ENCODE results near the gene UVRAG. TPM values are rescaled to one million over a fixed set of nuclear protein-coding genes. Genes with fewer than 3 reads are reported as not detected.

Gene UVRAG
- polyA plus RNA-seq, 2 donors = 3.1 to 3.8 TPM

DNA sequence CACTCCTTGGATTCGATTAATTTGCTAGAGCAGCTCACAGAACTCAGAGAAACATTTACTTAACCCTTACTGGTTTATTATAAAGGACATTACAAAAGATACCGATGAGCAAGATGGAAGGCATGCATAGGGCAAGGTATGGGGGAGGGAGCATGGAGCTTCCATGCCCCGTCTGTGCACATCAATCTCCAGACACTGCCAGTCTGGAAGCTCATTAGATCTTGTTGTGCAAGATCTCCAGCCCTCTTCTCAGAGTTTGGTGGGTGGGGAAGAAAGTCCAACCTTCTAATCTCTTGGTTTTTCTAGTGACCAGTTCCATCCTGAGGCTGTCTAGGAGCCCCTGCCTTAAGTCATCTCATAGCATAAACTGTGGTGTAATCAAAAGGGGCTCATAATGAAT lies 190.7 kb downstream of the UVRAG start:
- no peak overlapping the region for H3K4me3 ChIP-seq (ENCODE audit: low read depth in 1 of 2, low read length in 2 of 2)
- 96 to 97% methylated on average over 3 of the region's 3 CpGs for WGBS, 2 donors
- no peaks in the 10 kb centered on the region for H3K27me3 ChIP-seq (ENCODE audit: control insufficient read depth in 1 of 2, insufficient read depth in 2 of 2, low read length in 2 of 2)
- no peaks in the 10 kb centered on the region for H3K9me3 ChIP-seq (ENCODE audit: control insufficient read depth in 2 of 2, insufficient read depth in 1 of 2, low read depth in 1 of 2, low read length in 1 of 2)
- no peak overlapping the region for H3K27ac ChIP-seq (ENCODE audit: low read depth in 2 of 2, low read length in 1 of 2)
- H3K36me3 ChIP-seq (ENCODE audit: control insufficient read depth in 2 of 2, insufficient read depth in 2 of 2, low read length in 1 of 2) = peaks cover 0 to 5% of the 10 kb centered on the region in 2 donors
- no peaks in the 10 kb centered on the region for H3K4me1 ChIP-seq (ENCODE audit: control insufficient read depth in 2 of 2, insufficient read depth in 2 of 2, low read length in 1 of 2)

DNA sequence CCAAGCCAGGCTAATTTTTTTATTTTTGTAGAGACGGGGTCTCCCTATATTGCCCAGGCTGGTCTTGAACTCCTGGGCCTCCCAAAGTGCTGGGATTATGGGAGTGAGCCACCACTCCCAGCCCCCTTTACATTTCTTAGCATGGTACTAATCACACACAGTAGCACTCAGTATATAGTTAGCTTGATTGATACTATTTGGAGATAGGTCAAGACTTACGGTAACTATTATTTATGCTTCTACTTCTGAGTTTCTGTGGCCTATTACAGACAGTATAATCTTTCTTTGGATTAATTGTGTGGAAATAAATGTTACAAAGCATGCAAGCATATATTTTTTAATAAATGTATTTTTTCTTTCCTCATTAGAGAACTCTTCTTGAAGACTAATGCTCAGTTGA lies 192.2 kb downstream of the UVRAG start:
- H3K27me3 ChIP-seq (ENCODE audit: control insufficient read depth in 1 of 2, insufficient read depth in 2 of 2, low read length in 2 of 2) = no peaks in the 10 kb centered on the region
- no peaks in the 10 kb centered on the region for H3K9me3 ChIP-seq (ENCODE audit: control insufficient read depth in 2 of 2, insufficient read depth in 1 of 2, low read depth in 1 of 2, low read length in 1 of 2)
- H3K27ac ChIP-seq (ENCODE audit: low read depth in 2 of 2, low read length in 1 of 2) = no peak overlapping the region
- peaks cover 0 to 5% of the 10 kb centered on the region in 2 donors for H3K36me3 ChIP-seq (ENCODE audit: control insufficient read depth in 2 of 2, insufficient read depth in 2 of 2, low read length in 1 of 2)
- WGBS, 2 donors = 95 to 99% methylated on average over 2 of the region's 2 CpGs
- H3K4me3 ChIP-seq (ENCODE audit: low read depth in 1 of 2, low read length in 2 of 2) = no peak overlapping the region
- H3K4me1 ChIP-seq (ENCODE audit: control insufficient read depth in 2 of 2, insufficient read depth in 2 of 2, low read length in 1 of 2) = no peaks in the 10 kb centered on the region

DNA sequence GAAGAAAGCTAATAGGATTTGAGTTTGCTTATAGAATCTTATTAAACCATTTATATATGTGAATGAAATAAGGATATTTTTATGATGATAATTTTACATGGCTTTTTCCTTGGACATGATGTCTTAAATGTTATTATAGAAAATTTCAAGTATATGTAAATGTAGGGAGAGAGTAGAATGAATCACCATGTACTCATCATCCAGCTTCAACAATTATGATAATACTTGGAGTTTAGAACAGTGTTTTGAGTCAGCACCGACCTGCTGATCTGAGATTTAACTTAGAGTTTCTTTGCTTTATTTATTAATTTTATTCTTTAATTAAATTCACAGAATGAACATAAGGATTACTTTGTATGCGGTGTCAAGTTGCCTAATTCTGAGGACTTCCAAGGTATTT lies 193.5 kb downstream of the UVRAG start:
- H3K4me1 ChIP-seq (ENCODE audit: control insufficient read depth in 2 of 2, insufficient read depth in 2 of 2, low read length in 1 of 2) = no peaks in the 10 kb centered on the region
- H3K27ac ChIP-seq (ENCODE audit: low read depth in 2 of 2, low read length in 1 of 2) = no peak overlapping the region
- no peaks in the 10 kb centered on the region for H3K9me3 ChIP-seq (ENCODE audit: control insufficient read depth in 2 of 2, insufficient read depth in 1 of 2, low read depth in 1 of 2, low read length in 1 of 2)
- 86 to 89% methylated on average over 2 of the region's 2 CpGs for WGBS, 2 donors
- H3K36me3 ChIP-seq (ENCODE audit: control insufficient read depth in 2 of 2, insufficient read depth in 2 of 2, low read length in 1 of 2) = peaks cover 0 to 5% of the 10 kb centered on the region in 2 donors
- no peak overlapping the region for H3K4me3 ChIP-seq (ENCODE audit: low read depth in 1 of 2, low read length in 2 of 2)
- H3K27me3 ChIP-seq (ENCODE audit: control insufficient read depth in 1 of 2, insufficient read depth in 2 of 2, low read length in 2 of 2) = no peaks in the 10 kb centered on the region

DNA sequence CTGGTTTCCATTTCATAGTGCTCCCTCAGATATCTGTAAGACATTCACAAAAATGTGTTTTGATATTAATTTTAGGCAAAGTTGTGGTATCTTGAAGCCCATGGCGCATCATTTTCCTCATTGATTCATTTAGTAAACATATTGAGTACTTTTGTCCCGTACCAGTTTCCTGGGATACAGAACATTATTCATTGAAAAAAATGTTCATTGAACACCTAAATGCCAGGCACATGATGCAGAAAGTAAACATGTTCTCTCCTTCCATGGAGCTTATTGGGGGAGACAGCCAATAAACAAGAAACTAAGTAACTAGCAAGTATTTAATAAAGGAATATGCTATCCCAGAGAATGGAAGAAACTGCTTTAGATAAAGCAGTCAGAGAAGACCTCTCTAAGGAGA lies 195.0 kb downstream of the UVRAG start:
- no peaks in the 10 kb centered on the region for H3K4me1 ChIP-seq (ENCODE audit: control insufficient read depth in 2 of 2, insufficient read depth in 2 of 2, low read length in 1 of 2)
- WGBS, 2 donors = 96 to 98% methylated on average over 2 of the region's 2 CpGs
- H3K4me3 ChIP-seq (ENCODE audit: low read depth in 1 of 2, low read length in 2 of 2) = no peak overlapping the region
- no peaks in the 10 kb centered on the region for H3K9me3 ChIP-seq (ENCODE audit: control insufficient read depth in 2 of 2, insufficient read depth in 1 of 2, low read depth in 1 of 2, low read length in 1 of 2)
- no peaks in the 10 kb centered on the region for H3K36me3 ChIP-seq (ENCODE audit: control insufficient read depth in 2 of 2, insufficient read depth in 2 of 2, low read length in 1 of 2)
- no peak overlapping the region for H3K27ac ChIP-seq (ENCODE audit: low read depth in 2 of 2, low read length in 1 of 2)
- no peaks in the 10 kb centered on the region for H3K27me3 ChIP-seq (ENCODE audit: control insufficient read depth in 1 of 2, insufficient read depth in 2 of 2, low read length in 2 of 2)

DNA sequence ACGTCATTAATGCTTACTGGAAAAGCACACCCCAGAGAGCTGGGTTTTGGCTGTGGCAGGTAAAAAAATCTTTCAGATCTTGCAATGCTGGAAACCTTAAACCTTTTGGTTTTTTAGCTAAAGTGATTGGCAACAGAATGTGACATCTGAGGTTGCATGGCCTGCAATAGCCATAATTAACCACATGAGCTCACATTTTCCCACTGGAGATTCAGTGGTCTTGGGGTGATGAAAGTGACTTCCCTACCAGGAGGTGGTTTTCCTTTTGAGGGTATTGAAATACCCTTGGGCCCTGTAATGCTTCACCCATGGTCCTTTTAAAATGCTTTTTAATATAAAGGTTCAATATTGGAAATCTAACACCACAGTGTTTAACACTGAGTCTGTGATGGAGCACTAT lies 198.5 kb downstream of the UVRAG start:
- H3K4me3 ChIP-seq (ENCODE audit: low read depth in 1 of 2, low read length in 2 of 2) = no peak overlapping the region
- no peaks in the 10 kb centered on the region for H3K9me3 ChIP-seq (ENCODE audit: control insufficient read depth in 2 of 2, insufficient read depth in 1 of 2, low read depth in 1 of 2, low read length in 1 of 2)
- no peaks in the 10 kb centered on the region for H3K27me3 ChIP-seq (ENCODE audit: control insufficient read depth in 1 of 2, insufficient read depth in 2 of 2, low read length in 2 of 2)
- no peaks in the 10 kb centered on the region for H3K4me1 ChIP-seq (ENCODE audit: control insufficient read depth in 2 of 2, insufficient read depth in 2 of 2, low read length in 1 of 2)
- WGBS, 2 donors = 91 to 100% methylated on average over 1 of the region's 1 CpG
- H3K36me3 ChIP-seq (ENCODE audit: control insufficient read depth in 2 of 2, insufficient read depth in 2 of 2, low read length in 1 of 2) = no peaks in the 10 kb centered on the region
- no peak overlapping the region for H3K27ac ChIP-seq (ENCODE audit: low read depth in 2 of 2, low read length in 1 of 2)

DNA sequence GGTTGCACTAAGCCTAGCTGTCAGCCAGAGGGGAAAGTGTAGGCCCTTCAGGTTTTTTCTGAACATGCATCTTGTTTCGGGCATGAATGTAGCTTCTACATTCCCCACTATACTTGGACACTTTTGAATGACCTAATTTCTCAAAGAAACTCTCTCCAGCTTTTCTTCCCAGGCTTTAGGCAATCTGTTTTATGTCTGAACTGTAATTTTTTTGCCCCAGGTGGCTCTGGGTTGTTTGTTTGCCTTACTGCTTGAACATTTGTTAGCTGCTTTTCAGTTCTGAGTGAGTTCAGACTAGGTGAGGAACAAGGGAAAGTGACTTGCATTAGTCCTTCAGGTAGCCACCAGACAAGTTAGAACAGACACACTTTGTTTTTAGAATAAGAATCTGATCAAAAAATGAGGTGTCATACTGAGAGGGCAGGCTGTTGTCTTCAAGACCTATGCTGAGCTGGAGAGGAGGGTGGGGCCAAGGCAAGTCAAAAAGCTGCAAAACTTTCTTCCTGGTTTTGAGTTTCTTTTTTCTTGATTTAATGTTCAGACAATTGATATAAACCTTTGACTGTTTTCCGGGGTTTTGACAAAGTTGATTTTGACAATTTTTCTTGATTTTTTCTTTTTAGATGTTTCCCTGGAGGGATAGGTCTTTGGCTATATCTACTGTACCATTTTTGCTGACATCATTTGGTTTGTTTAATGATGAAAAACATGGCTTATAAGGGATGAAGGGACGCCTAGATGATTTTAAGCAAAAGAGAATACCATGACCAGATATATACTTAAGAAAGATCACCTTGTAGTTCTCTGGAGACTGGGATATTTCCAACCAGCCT lies 208.4 kb downstream of the UVRAG start:
- no peaks in the 10 kb centered on the region for H3K9me3 ChIP-seq (ENCODE audit: control insufficient read depth in 2 of 2, insufficient read depth in 1 of 2, low read depth in 1 of 2, low read length in 1 of 2)
- no peaks in the 10 kb centered on the region for H3K27me3 ChIP-seq (ENCODE audit: control insufficient read depth in 1 of 2, insufficient read depth in 2 of 2, low read length in 2 of 2)
- no peaks in the 10 kb centered on the region for H3K4me1 ChIP-seq (ENCODE audit: control insufficient read depth in 2 of 2, insufficient read depth in 2 of 2, low read length in 1 of 2)
- H3K36me3 ChIP-seq (ENCODE audit: control insufficient read depth in 2 of 2, insufficient read depth in 2 of 2, low read length in 1 of 2) = peaks cover 0 to 5% of the 10 kb centered on the region in 2 donors
- no peak overlapping the region for H3K4me3 ChIP-seq (ENCODE audit: low read depth in 1 of 2, low read length in 2 of 2)
- WGBS, 2 donors = 66 to 79% methylated on average over 3 of the region's 3 CpGs
- H3K27ac ChIP-seq (ENCODE audit: low read depth in 2 of 2, low read length in 1 of 2) = peak overlapping the region; percentile 16 to 29

DNA sequence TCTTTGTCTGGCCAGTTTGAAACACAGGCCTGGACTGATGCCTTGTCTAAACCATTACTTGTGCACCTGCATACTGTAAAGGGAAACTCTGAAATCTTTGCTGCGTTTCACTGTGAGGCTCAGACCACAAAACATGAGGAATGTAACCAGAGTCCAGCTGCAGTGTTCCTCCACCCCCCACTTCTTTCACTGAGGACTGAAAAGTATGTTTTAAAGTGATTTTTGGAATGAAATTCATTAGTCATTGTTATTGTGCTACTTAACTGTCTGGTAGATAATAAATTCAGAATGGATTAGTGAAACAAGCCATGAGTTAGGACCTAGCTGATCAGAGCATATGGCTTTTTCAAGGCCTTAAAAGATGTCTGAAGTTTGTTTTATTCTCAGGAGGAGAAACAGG lies 210.1 kb downstream of the UVRAG start:
- WGBS, 2 donors = 65 to 69% methylated on average over 1 of the region's 1 CpG
- Histone ChIP-seq H3K4me3 (ENCODE audit: low read depth in 1 of 2, low read length in 2 of 2) (no peak overlapping the region), H3K4me1 (ENCODE audit: control insufficient read depth in 2 of 2, insufficient read depth in 2 of 2, low read length in 1 of 2) (no peaks in the 10 kb centered on the region), H3K9me3 (ENCODE audit: control insufficient read depth in 2 of 2, insufficient read depth in 1 of 2, low read depth in 1 of 2, low read length in 1 of 2) (no peaks in the 10 kb centered on the region), H3K36me3 (ENCODE audit: control insufficient read depth in 2 of 2, insufficient read depth in 2 of 2, low read length in 1 of 2) (no peaks in the 10 kb centered on the region), H3K27ac (ENCODE audit: low read depth in 2 of 2, low read length in 1 of 2) (no peak overlapping the region), H3K27me3 (ENCODE audit: control insufficient read depth in 1 of 2, insufficient read depth in 2 of 2, low read length in 2 of 2) (no peaks in the 10 kb centered on the region)

DNA sequence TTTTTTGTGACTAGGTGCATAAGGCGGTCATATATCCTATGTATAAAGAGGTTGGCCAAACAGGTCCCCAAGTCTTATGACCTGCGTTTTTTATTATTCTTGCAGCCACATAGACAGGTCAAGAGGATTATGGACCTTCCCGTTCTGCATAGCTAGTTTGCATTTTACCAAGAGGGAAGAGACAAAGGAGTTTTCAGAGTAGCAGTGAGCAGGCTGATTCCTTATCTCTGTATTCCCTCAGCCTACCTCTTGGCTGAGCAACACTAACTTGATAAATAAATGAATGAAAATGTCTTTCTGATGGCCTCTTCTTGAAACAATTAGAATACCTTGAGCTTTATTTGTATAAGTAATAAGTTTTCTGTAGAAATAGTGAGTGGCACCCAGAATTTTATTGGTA lies 210.8 kb downstream of the UVRAG start:
- H3K4me3 ChIP-seq (ENCODE audit: low read depth in 1 of 2, low read length in 2 of 2) = no peak overlapping the region
- H3K36me3 ChIP-seq (ENCODE audit: control insufficient read depth in 2 of 2, insufficient read depth in 2 of 2, low read length in 1 of 2) = no peaks in the 10 kb centered on the region
- no peak overlapping the region for H3K27ac ChIP-seq (ENCODE audit: low read depth in 2 of 2, low read length in 1 of 2)
- no peaks in the 10 kb centered on the region for H3K9me3 ChIP-seq (ENCODE audit: control insufficient read depth in 2 of 2, insufficient read depth in 1 of 2, low read depth in 1 of 2, low read length in 1 of 2)
- WGBS, 2 donors = 92 to 97% methylated on average over 3 of the region's 3 CpGs
- no peaks in the 10 kb centered on the region for H3K4me1 ChIP-seq (ENCODE audit: control insufficient read depth in 2 of 2, insufficient read depth in 2 of 2, low read length in 1 of 2)
- H3K27me3 ChIP-seq (ENCODE audit: control insufficient read depth in 1 of 2, insufficient read depth in 2 of 2, low read length in 2 of 2) = no peaks in the 10 kb centered on the region

DNA sequence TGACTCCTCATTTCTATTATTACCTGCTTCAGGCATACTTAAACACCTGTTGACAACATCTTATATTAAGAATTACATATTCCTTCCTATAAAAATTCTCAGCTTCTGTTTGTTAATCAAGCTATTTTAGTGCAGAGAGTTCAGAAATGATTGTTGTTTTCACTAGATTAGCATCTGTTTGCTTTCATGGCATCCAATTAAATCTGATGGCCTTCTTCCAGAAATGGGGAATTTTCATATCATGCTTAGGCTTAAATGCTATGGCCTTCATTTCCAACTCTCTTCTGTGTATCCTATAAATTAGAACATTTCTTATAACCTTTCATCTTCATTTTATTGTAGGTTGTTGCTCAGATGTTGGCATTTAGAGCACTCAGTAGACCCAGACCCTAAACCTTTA lies 211.3 kb downstream of the UVRAG start:
- no peaks in the 10 kb centered on the region for H3K4me1 ChIP-seq (ENCODE audit: control insufficient read depth in 2 of 2, insufficient read depth in 2 of 2, low read length in 1 of 2)
- no peaks in the 10 kb centered on the region for H3K9me3 ChIP-seq (ENCODE audit: control insufficient read depth in 2 of 2, insufficient read depth in 1 of 2, low read depth in 1 of 2, low read length in 1 of 2)
- H3K4me3 ChIP-seq (ENCODE audit: low read depth in 1 of 2, low read length in 2 of 2) = no peak overlapping the region
- H3K36me3 ChIP-seq (ENCODE audit: control insufficient read depth in 2 of 2, insufficient read depth in 2 of 2, low read length in 1 of 2) = no peaks in the 10 kb centered on the region
- no peak overlapping the region for H3K27ac ChIP-seq (ENCODE audit: low read depth in 2 of 2, low read length in 1 of 2)
- no peaks in the 10 kb centered on the region for H3K27me3 ChIP-seq (ENCODE audit: control insufficient read depth in 1 of 2, insufficient read depth in 2 of 2, low read length in 2 of 2)

DNA sequence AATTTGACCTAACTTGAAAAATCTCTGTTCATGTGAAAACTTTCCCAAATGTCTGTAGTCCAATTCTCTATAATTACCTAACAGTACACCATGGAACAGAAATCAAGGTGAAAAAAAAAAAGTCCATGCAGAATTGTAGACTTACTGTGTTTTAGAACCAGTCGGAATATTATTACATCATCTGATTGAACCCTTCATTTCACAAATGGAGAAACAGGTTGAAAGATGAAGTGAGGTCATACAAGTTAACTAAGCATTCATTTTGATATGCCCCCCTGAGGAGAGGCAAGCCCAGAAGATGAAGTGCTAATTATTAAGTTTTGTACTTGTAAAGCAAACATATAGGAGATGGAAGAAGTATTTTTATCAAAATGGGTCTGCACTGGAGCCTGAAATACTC lies 211.9 kb downstream of the UVRAG start:
- no peak overlapping the region for H3K27ac ChIP-seq (ENCODE audit: low read depth in 2 of 2, low read length in 1 of 2)
- H3K4me1 ChIP-seq (ENCODE audit: control insufficient read depth in 2 of 2, insufficient read depth in 2 of 2, low read length in 1 of 2) = no peaks in the 10 kb centered on the region
- no peaks in the 10 kb centered on the region for H3K36me3 ChIP-seq (ENCODE audit: control insufficient read depth in 2 of 2, insufficient read depth in 2 of 2, low read length in 1 of 2)
- H3K4me3 ChIP-seq (ENCODE audit: low read depth in 1 of 2, low read length in 2 of 2) = no peak overlapping the region
- 95 to 98% methylated on average over 1 of the region's 1 CpG for WGBS, 2 donors
- H3K9me3 ChIP-seq (ENCODE audit: control insufficient read depth in 2 of 2, insufficient read depth in 1 of 2, low read depth in 1 of 2, low read length in 1 of 2) = no peaks in the 10 kb centered on the region
- no peaks in the 10 kb centered on the region for H3K27me3 ChIP-seq (ENCODE audit: control insufficient read depth in 1 of 2, insufficient read depth in 2 of 2, low read length in 2 of 2)
